Hepatocyte (in vitro differentiated cells): ENCODE data around the gene ME3.

ENCODE experiments used
- EZH2 ChIP-seq: fragments of 200-600 bp; sonication (generic); IDR thresholded peaks from 2 replicates; pipeline ENCODE4 v1.6.1; 2016; ENCODE audit warnings: antibody characterized with exemption, mild to moderate bottlenecking, borderline replicate concordance
- TF ChIP-seq, protein P1 (sequence below): fragments of 200-600 bp; sonication (generic); IDR thresholded peaks from 2 replicates; pipeline ENCODE4 v1.5.1; 2016; ENCODE audit warnings: antibody characterized with exemption, mild to moderate bottlenecking; ENCODE audit not compliant: poor library complexity

DNA sequence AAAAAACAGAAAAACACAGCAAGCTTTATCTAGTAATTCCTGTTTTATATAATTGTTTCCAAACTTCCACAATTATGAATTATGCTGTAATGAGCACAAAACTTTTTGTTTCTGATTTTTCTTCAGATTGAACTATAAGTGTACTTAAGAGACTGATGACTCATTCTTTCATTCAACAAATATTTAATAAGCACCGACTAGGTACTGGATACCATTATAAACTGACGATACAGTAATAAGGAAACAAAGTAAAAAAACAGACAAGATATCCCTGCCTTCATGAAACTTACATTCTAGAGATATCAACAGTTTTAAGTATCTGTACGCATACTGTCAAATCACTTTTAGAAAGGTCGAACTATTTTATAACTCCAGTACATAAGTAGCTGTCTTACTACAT is 78.6 kb downstream of the ME3 start:
- TF ChIP-seq, protein P1, sequence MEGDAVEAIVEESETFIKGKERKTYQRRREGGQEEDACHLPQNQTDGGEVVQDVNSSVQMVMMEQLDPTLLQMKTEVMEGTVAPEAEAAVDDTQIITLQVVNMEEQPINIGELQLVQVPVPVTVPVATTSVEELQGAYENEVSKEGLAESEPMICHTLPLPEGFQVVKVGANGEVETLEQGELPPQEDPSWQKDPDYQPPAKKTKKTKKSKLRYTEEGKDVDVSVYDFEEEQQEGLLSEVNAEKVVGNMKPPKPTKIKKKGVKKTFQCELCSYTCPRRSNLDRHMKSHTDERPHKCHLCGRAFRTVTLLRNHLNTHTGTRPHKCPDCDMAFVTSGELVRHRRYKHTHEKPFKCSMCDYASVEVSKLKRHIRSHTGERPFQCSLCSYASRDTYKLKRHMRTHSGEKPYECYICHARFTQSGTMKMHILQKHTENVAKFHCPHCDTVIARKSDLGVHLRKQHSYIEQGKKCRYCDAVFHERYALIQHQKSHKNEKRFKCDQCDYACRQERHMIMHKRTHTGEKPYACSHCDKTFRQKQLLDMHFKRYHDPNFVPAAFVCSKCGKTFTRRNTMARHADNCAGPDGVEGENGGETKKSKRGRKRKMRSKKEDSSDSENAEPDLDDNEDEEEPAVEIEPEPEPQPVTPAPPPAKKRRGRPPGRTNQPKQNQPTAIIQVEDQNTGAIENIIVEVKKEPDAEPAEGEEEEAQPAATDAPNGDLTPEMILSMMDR: no peak
- no peak for TF ChIP-seq EZH2
